Naive thymus-derived CD8-positive, alpha-beta T cell (primary cell): ENCODE data around the gene HSPB1. TPM values are rescaled to one million over a fixed set of nuclear protein-coding genes. Genes with fewer than 3 reads are reported as not detected.
"Not testable (repeated sequence)": the region's sequence is repeated elsewhere in the genome, so short reads cannot be mapped to it uniquely, and the experiment has no call there.

Experiments used
- ATAC-seq, 2 donors: fragments of 150-1000 bp; cut with Tn5 transposase in 1 of 2; sonication (Bioruptor Pico), chemical (Tn5 transposase) in 1 of 2; 1 replicate in 1 of 2; 2 replicates in 1 of 2; pipeline ENCODE4 v1.10.0; 2021; ENCODE audit warnings: mild to moderate bottlenecking in 2 of 2, moderate library complexity in 2 of 2
- POLR2A ChIA-PET: fragments of 350-600 bp; sonication (Branson Sonifier 250); formaldehyde crosslinking; loops from one replicate; lab custom pipeline; 2021; ENCODE audit warnings: antibody characterized with exemption; lab: Charles Lee
- DNase-seq, 10 donors: peaks; one replicate each; pipeline versions ENCODE4 v3.0.0 to v3.0.0-alpha.2; 2020 to 2022
- H3K27ac Mint-ChIP-seq, 10 donors: one replicate each; pipeline ENCODE4 v1.8.0; 2020 to 2022; ENCODE audit warnings: mild to moderate bottlenecking in 10 of 10, mixed read lengths in 10 of 10, moderate library complexity in 4 of 10, inconsistent platforms in 1 of 10
- H3K27me3 Mint-ChIP-seq, 5 donors: one replicate each; pipeline ENCODE4 v1.8.0; 2021 to 2022; ENCODE audit warnings: mixed read lengths in 5 of 5
- H3K36me3 Mint-ChIP-seq, 3 donors: one replicate each; pipeline ENCODE4 v1.8.0; 2020 to 2022; ENCODE audit warnings: mixed read lengths in 3 of 3, mild to moderate bottlenecking in 2 of 3, inconsistent platforms in 1 of 3
- H3K4me1 Mint-ChIP-seq, 4 donors: one replicate each; pipeline ENCODE4 v1.8.0; 2021 to 2022; ENCODE audit warnings: mixed read lengths in 4 of 4
- H3K4me3 Mint-ChIP-seq, 10 donors: one replicate each; pipeline ENCODE4 v1.8.0; 2020 to 2022; ENCODE audit warnings: mild to moderate bottlenecking in 10 of 10, mixed read lengths in 10 of 10, moderate library complexity in 6 of 10, inconsistent platforms in 1 of 10
- H3K9me3 Mint-ChIP-seq, 9 donors: one replicate each; pipeline ENCODE4 v1.8.0; 2020 to 2022; ENCODE audit warnings: mixed read lengths in 9 of 9, mild to moderate bottlenecking in 3 of 9, inconsistent platforms in 1 of 9, moderate library complexity in 1 of 9
- polyA plus RNA-seq, 3 donors: library from polyadenylated mRNA; unstranded; fragments of 300-500 nt; fragmentation: Illumina TruSeq; gene quantifications; one replicate each; pipeline ENCODE4 v1.2.3, GENCODE V29; 2021
- total RNA-seq, 8 experiments: library from RNA in 2 of 8; stranded (reverse) in 2 of 8; gene quantifications; one replicate each; pipeline ENCODE4 v1.2.3 and lab custom pipeline; 2021 to 2026

HSPB1 gene
- total and polyA plus RNA-seq, 5 experiments from 2014 or later, result 48.5 to 128 (median 96.4) TPM

GRCh38 chr7:76267894-76268183, 34.6 kb upstream of the HSPB1 start:
- no peaks in the 10 kb centered on the region for H3K36me3 Mint-ChIP-seq
- peak overlapping the region in 4 of 10 donors; percentile 28 to 66 (median 46) for H3K4me3 Mint-ChIP-seq
- H3K27me3 Mint-ChIP-seq, result peaks cover 4 to 43% (median 19%) of the 10 kb centered on the region in 5 donors
- H3K9me3 Mint-ChIP-seq, result no peaks in the 10 kb centered on the region
- POLR2A ChIA-PET, result no interaction called here
- no peak overlapping the region for H3K27ac Mint-ChIP-seq
- DNase-seq, result no peak
- no peak for ATAC-seq
- peaks cover 0 to 6% (median 3%) of the 10 kb centered on the region in 4 donors for H3K4me1 Mint-ChIP-seq

DNA sequence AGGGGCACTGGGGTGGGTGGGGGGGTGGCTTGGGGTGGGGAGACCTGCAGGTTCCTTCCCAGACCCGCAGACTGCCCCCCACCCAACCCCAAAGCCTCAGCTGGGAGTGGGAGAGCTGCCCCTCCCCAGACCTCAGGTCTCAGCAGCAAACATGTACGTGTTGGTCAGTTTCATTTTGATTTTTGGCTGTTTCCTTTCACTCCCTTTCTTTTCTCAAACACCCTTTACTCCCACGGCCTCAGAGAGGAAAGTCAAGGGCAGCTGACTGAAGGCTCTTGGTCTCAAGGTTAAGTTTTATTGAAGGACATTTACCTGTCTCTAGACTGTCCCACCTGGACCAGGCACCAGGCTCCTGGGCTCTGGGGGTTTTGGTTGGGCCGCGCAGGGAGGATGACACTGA, 34.1 kb upstream of the HSPB1 start:
- ATAC-seq (no peak), DNase-seq (no peak)
- no peaks in the 10 kb centered on the region for H3K9me3 Mint-ChIP-seq
- H3K36me3 Mint-ChIP-seq, result no peaks in the 10 kb centered on the region
- H3K27ac Mint-ChIP-seq, result no peak overlapping the region
- peaks cover 4 to 42% (median 19%) of the 10 kb centered on the region in 5 donors for H3K27me3 Mint-ChIP-seq
- peak overlapping the region in 4 of 10 donors; percentile 28 to 62 (median 30) for H3K4me3 Mint-ChIP-seq
- H3K4me1 Mint-ChIP-seq, result peaks cover 2 to 9% (median 7%) of the 10 kb centered on the region in 4 donors
- POLR2A ChIA-PET, result no interaction called here

- peaks cover 7 to 43% (median 22%) of the 10 kb centered on the region in 5 donors for H3K27me3 Mint-ChIP-seq
- no peaks in the 10 kb centered on the region for H3K9me3 Mint-ChIP-seq
- ATAC-seq (no peak), DNase-seq (peak in 1 of 10 donors; percentile 50)
- peaks cover 2 to 12% (median 8%) of the 10 kb centered on the region in 4 donors for H3K4me1 Mint-ChIP-seq
- no peak overlapping the region for H3K4me3 Mint-ChIP-seq
- H3K27ac Mint-ChIP-seq, result no peak overlapping the region
- POLR2A ChIA-PET, result no interaction called here
- H3K36me3 Mint-ChIP-seq, result no peaks in the 10 kb centered on the region
Observed at GRCh38 chr7:76269895-76270294, 32.6 kb upstream of the HSPB1 start.

GRCh38 chr7:76271384-76271783, 31.1 kb upstream of the HSPB1 start:
- not testable (repeated sequence) for ATAC-seq, H3K27ac Mint-ChIP-seq, H3K9me3 Mint-ChIP-seq

DNA sequence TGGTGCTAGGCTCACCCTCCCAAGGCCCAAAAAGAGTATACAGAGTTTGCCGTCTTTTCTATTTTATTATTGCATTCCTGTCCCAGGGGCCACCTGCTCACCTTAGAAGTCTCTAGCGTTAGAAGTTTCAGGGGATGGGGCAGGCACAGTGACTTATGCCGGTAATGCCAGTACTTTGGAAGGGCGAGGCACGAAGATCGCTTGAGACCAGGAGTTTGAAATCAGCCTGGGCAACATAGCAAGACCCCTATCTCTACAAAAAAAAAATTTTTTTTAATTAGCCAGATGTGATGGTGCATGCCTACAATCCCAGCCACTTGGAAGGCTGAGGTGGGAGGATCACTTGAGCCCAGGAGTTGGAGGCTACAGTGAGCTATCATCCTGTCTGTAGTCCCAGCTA, 30.3 kb upstream of the HSPB1 start:
- DNase-seq, result no peak
- POLR2A ChIA-PET, result no interaction called here
- Mint-ChIP-seq H3K27me3 (peaks cover 8 to 36% (median 25%) of the 10 kb centered on the region in 5 donors), H3K4me1 (peaks cover 2 to 12% (median 7%) of the 10 kb centered on the region in 4 donors), H3K4me3 (no peak overlapping the region), H3K9me3 (no peaks in the 10 kb centered on the region), H3K27ac (no peak overlapping the region), H3K36me3 (no peaks in the 10 kb centered on the region)
- no peak for ATAC-seq

More at GRCh38 chr7:76271384-76271783, 31.1 kb upstream of the HSPB1 start:
- DNase-seq, POLR2A ChIA-PET, H3K4me3 Mint-ChIP-seq, H3K36me3 Mint-ChIP-seq: not testable (repeated sequence)
- Mint-ChIP-seq H3K27me3 (peaks cover 8 to 36% (median 22%) of the 10 kb centered on the region in 5 donors), H3K4me1 (peaks cover 2 to 12% (median 8%) of the 10 kb centered on the region in 4 donors)

DNA sequence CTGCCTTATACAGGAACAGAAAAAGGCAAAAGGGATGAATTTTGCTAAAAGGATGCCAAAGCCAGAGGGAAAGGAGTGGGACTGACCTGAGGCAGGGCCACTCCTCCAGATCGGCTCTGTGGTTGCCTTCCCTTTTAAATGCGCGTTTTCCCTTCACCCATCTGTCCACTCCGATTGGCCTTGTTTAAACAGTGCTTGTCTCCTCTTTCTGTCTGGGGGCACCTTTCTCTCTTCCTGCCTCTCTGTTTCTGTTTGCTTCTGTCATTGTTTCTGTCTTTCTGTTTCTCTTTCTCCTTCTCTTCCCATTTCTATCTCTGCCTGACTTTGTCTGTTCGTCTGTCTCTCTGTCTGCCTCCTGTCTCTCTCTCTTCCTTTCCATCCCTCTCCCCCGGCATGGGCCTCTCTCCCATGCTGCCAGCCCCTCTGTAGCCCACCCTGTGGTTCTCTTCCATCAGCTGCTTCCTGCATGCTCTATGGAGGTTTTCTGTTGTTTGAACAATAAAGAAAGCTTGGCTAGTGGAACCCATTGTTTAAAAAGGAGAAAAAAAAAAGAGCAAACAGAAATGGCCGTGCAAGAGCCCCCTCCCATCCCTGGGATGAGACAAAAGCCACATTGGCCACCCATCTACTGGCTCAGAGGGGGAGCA, 29.5 kb upstream of the HSPB1 start:
- peak in 1 of 10 donors; percentile 18 for DNase-seq
- POLR2A ChIA-PET, result no interaction called here
- H3K27me3 Mint-ChIP-seq, result peaks cover 9 to 40% (median 28%) of the 10 kb centered on the region in 5 donors
- H3K36me3 Mint-ChIP-seq, result no peaks in the 10 kb centered on the region
- peaks cover 2 to 12% (median 6%) of the 10 kb centered on the region in 4 donors for H3K4me1 Mint-ChIP-seq
- H3K27ac Mint-ChIP-seq, result no peak overlapping the region
- ATAC-seq, result no peak
- no peak overlapping the region for H3K4me3 Mint-ChIP-seq
- no peaks in the 10 kb centered on the region for H3K9me3 Mint-ChIP-seq

DNA sequence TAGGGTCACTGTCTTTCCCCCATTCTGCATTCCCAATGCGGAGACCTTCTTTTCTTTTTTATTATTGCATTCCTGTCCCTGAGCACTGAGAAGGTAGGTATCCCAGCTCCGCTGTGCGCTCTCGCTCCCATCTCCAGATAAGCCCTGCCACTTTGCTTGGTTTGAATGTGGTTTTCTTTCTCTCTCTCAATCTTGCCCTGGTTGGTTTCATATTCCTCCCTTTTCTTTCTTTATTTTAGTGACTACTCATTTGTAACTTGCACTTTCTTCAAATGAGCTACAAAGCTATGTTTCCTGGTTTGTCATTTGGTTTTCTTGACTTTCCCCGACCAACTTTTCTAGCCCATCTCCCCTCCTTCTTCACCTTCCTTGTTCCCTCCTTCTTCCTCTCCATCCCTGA, 29.0 kb upstream of the HSPB1 start:
- peaks cover 2 to 12% (median 4%) of the 10 kb centered on the region in 4 donors for H3K4me1 Mint-ChIP-seq
- H3K36me3 Mint-ChIP-seq, result no peaks in the 10 kb centered on the region
- H3K27me3 Mint-ChIP-seq, result peaks cover 8 to 39% (median 24%) of the 10 kb centered on the region in 5 donors
- H3K27ac Mint-ChIP-seq, result no peak overlapping the region
- ATAC-seq (no peak), DNase-seq (no peak)
- H3K4me3 Mint-ChIP-seq, result no peak overlapping the region
- POLR2A ChIA-PET, result no interaction called here
- H3K9me3 Mint-ChIP-seq, result no peaks in the 10 kb centered on the region

DNA sequence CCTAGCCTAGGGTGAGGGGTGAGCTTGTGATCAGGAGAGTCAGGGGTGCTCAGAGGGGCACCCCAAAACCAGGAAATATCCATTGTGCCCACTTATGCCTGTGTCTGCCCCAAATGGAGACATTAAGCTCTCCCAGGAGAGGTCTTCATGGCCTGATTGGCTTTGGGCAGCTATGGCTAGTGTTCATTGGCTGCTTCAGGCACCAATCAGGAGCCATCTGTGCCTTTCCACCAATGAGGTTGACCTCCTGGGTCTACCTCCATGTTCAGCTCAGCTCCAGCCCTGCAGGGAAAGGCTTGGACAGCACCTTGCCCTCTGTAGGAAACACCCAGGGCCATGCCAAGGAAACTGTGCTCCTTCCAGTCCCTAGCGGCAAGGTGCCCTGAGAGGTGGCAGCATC, 23.9 kb upstream of the HSPB1 start:
- Mint-ChIP-seq H3K4me3 (peak overlapping the region in 1 of 10 donors; percentile 10), H3K27ac (no peak overlapping the region), H3K27me3 (peaks cover 23 to 51% (median 34%) of the 10 kb centered on the region in 5 donors), H3K4me1 (peaks cover 8 to 20% (median 13%) of the 10 kb centered on the region in 4 donors), H3K9me3 (no peaks in the 10 kb centered on the region), H3K36me3 (peaks cover 0 to 6% (median 0%) of the 10 kb centered on the region in 3 donors)
- POLR2A ChIA-PET, result interaction anchor here (0.5 kb wide), 1 partner anchor 23 kb away, joined by 4 read pairs; no protein-coding TSS in a partner anchor
- DNase-seq (no peak), ATAC-seq (no peak)

DNA sequence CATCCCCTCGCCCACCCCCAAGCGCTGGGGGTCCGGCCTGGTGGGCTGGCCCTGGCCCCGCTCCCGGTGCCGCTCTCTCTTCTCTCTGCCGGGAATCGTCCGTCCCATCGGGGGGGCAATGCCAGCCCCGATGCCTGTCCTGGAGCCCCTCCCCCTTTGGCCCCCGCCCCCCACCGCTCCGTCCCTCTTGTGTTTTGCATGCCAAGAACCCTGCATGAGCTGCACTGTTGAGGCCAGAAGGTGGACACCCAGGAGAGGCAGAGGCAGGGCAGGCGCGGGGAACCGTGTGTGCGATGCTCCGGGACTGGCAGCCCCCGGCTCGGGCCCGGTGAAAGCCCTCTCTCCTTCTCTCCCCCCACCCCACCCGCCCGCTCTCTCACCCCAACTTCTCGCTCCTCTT, 22.1 kb upstream of the HSPB1 start:
- Mint-ChIP-seq H3K27me3 (peaks cover 28 to 61% (median 36%) of the 10 kb centered on the region in 5 donors), H3K9me3 (no peaks in the 10 kb centered on the region), H3K4me3 (peak overlapping the region in 2 of 10 donors; percentile 69 to 96), H3K4me1 (peaks cover 8 to 17% (median 14%) of the 10 kb centered on the region in 4 donors), H3K36me3 (peaks cover 0 to 10% (median 0%) of the 10 kb centered on the region in 3 donors), H3K27ac (no peak overlapping the region)
- ATAC-seq (no peak), DNase-seq (peak in 1 of 10 donors; percentile 52)
- POLR2A ChIA-PET, result no interaction called here

DNA sequence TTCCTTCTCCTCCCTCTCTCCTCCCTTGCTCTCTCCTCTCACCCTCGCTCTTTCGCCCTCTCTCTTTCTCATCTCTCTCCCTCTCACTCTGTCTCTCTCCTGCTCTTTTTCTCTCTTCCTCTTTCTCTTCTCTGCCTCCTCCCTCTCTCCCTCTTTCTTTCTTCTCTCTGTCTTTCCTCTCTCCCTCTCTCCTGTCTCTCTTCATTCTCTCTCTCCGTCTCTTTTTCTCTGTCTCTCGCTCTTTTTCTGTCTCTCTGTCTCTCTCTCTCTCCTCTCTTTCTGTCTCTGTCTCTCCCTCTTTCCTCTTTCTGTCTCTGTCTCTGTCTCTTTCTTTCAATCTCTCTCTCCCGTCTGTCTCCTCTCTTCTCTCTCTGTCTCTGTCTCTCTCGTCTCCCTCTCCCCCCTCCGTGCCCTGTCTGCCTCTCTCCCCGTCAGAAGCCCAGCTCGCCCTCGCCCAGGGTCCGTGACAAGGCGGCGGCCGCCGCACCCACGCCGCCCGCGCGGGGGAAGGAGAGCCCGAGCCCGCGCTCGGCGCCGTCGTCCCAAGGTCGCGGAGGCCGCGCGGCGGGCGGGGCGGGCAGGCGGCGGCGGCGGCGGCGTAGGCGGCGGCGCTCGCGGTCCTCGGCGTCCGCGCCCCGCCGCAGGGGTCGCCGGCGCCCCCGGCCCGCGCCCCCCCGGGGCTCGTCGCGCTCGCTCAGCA, 21.3 kb upstream of the HSPB1 start:
- peak overlapping the region in 4 of 10 donors; percentile 1 to 60 (median 40) for H3K27ac Mint-ChIP-seq
- ATAC-seq (peak; percentile 61 to 82), DNase-seq (no peak)
- H3K4me1 Mint-ChIP-seq, result peaks cover 8 to 17% (median 14%) of the 10 kb centered on the region in 4 donors
- POLR2A ChIA-PET, result interaction anchor here (0.6 kb wide), 1 partner anchor 17 kb away, joined by 4 read pairs; no protein-coding TSS in a partner anchor
- peak overlapping the region; percentile 66 to 96 (median 82) for H3K4me3 Mint-ChIP-seq
- H3K27me3 Mint-ChIP-seq, result peaks cover 26 to 56% (median 36%) of the 10 kb centered on the region in 5 donors
- H3K9me3 Mint-ChIP-seq, result no peaks in the 10 kb centered on the region
- peaks cover 0 to 10% (median 0%) of the 10 kb centered on the region in 3 donors for H3K36me3 Mint-ChIP-seq

GRCh38 chr7:76281706-76282343, 20.6 kb upstream of the HSPB1 start:
- Mint-ChIP-seq H3K36me3 (peaks cover 0 to 10% (median 0%) of the 10 kb centered on the region in 3 donors), H3K27ac (peak overlapping the region in 1 of 10 donors; percentile 65), H3K27me3 (peaks cover 25 to 56% (median 35%) of the 10 kb centered on the region in 5 donors), H3K4me3 (peak overlapping the region; percentile 41 to 88 (median 70)), H3K9me3 (no peaks in the 10 kb centered on the region), H3K4me1 (peaks cover 8 to 17% (median 14%) of the 10 kb centered on the region in 4 donors)
- no peak for ATAC-seq
- POLR2A ChIA-PET, result interaction anchor here (0.6 to 0.7 kb wide), 2 partner anchors 17 to 23 kb away, joined by 3 to 4 read pairs; no protein-coding TSS in a partner anchor
- no peak for DNase-seq
